Aorta (tissue), 5 donors: ENCODE results near the gene GOLGA6A. TPM values are rescaled to one million over a fixed set of nuclear protein-coding genes. Genes with fewer than 3 reads are reported as not detected.

ENCODE experiments used
- ATAC-seq: fragments of 200-7000 bp; cut with Tn5 transposase; one replicate; pipeline ENCODE4 v1.9.1; 2022; ENCODE audit warnings: moderate library complexity; ENCODE audit not compliant: low FRiP score
- DNase-seq, 2 donors: peaks; one replicate each; pipeline ENCODE4 v3.0.0-alpha.2; 2020
- H3K27ac ChIP-seq, 2 donors: one replicate each; pipeline ENCODE4 v1.5.1; 2013; ENCODE audit warnings: low read length in 2 of 2, mild to moderate bottlenecking in 2 of 2, moderate library complexity in 2 of 2, control low read depth in 1 of 2, inconsistent platforms in 1 of 2, low read depth in 1 of 2
- H3K27me3 ChIP-seq, 2 donors: one replicate each; pipeline ENCODE4 v1.6.1; 2013; ENCODE audit warnings: control low read depth in 1 of 2, low read length in 1 of 2, mild to moderate bottlenecking in 1 of 2, moderate library complexity in 1 of 2; ENCODE audit not compliant: insufficient read depth in 2 of 2, control insufficient read depth in 1 of 2
- H3K36me3 ChIP-seq, 2 donors: one replicate each; pipeline ENCODE4 v1.6.1; 2013; ENCODE audit warnings: control low read depth in 1 of 2, low read length in 1 of 2, mild to moderate bottlenecking in 1 of 2; ENCODE audit not compliant: insufficient read depth in 2 of 2, control insufficient read depth in 1 of 2
- H3K4me1 ChIP-seq, 2 donors: one replicate each; pipeline ENCODE4 v1.6.1; 2013; ENCODE audit warnings: low read length in 2 of 2, control low read depth in 1 of 2, mild to moderate bottlenecking in 1 of 2, moderate library complexity in 1 of 2; ENCODE audit not compliant: insufficient read depth in 2 of 2, control insufficient read depth in 1 of 2
- H3K4me3 ChIP-seq, 2 donors: one replicate each; pipeline ENCODE4 v1.5.1; 2013; ENCODE audit warnings: low read length in 2 of 2, control low read depth in 1 of 2, mild to moderate bottlenecking in 1 of 2
- H3K9me3 ChIP-seq: one replicate; pipeline ENCODE4 v1.6.1; 2013; ENCODE audit warnings: mild to moderate bottlenecking, low read length; ENCODE audit not compliant: control insufficient read depth
- WGBS, 2 donors: extraction: QIAGEN DNeasy Blood & Tissue Kit; methylation state at CpG; one replicate each; pipeline ENCODE4 v1.1.7; 2013; 5-methylcytosine and 5-hydroxymethylcytosine counted together
- intact Hi-C, 2 donors: fragments of 100-400 bp; cut with DNase I; formaldehyde crosslinking; loops; one replicate each; pipeline versions ENCODE4 v1.14.2 to v1.15.0; 2022
- polyA plus RNA-seq, 2 donors: library from polyadenylated mRNA; stranded (reverse); fragments of 200-250 nt; gene quantifications; one replicate each; pipeline ENCODE4 v1.2.3, GENCODE V29; 2013
- total RNA-seq, 2 donors: library from RNA; stranded (reverse); fragmentation: NEBNext Ultra II Directional; extraction: Animal tissue kit (Norgen Biotek cat#: 25700); gene quantifications; one replicate each; pipeline ENCODE4 v1.2.1, GENCODE V29; 2021
- donor health status: healthy with polysubstance abuse.
- donor health status: Bipolar disorder and iron deficiency.
- donor health status: DM: no; HTN: no; CAD: no.
- donor health status: DM: no; HTN: no; CAD: no.
- donor health status: DM: yes; HTN: yes; CAD: no.

Gene GOLGA6A
- total and polyA plus RNA-seq, 4 donors = not detected

DNA sequence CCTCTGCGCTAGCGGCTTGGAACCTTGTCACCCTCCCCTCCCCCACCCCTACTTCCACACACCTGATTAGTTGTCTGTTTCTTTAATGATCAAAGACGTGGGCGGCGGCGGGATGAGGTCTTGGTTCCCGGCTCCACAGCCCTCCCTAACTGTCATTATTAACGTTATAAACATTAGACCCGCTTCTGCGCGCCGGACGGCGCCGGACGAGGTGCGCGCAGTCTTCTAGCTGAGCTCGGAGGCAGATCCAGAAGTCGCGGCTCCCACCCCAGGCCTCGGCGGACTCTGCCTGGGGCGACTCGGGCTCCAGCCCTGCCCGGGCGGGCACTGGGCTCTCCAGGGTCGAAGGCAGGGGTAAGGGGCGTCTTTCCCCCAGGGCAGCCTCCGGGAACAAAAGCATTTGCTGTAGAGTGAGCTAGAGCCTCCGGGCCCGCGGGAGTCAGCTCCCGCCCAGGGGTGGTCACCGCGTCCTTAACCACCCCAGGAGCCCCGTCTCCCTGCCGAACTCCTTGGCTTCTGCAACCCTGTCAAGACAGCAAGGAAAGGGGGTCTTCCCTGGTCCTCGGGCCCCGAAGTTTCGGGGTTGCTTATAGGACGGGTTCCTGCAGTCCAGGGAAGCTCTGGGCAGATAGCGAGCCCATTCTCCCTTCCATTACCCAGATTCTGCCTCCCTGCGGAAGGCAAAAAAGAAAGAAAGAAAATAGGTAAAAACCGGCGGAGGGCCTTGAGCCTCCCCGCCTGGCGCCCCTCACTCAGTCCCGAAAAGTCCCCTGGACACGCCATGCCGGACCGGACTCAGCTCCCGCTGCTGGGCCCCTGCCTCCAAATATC, 45.8 kb upstream of the GOLGA6A start:
- Histone ChIP-seq H3K27me3 (peaks cover 0 to 4% of the 10 kb centered on the region in 2 donors), H3K27ac (no peak overlapping the region), H3K4me3 (no peak overlapping the region), H3K36me3 (no peaks in the 10 kb centered on the region), H3K9me3 (peaks cover 3% of the 10 kb centered on the region), H3K4me1 (no peaks in the 10 kb centered on the region)
- intact Hi-C loops = loop anchor here (1.0 to 5.0 kb wide), 7 partner anchors 71 to 194 kb away; no protein-coding TSS in a partner anchor
- 26 to 28% methylated on average over 53 of the region's 53 CpGs for WGBS, 2 donors
- DNase-seq (no peak), ATAC-seq (peak; percentile 63)

DNA sequence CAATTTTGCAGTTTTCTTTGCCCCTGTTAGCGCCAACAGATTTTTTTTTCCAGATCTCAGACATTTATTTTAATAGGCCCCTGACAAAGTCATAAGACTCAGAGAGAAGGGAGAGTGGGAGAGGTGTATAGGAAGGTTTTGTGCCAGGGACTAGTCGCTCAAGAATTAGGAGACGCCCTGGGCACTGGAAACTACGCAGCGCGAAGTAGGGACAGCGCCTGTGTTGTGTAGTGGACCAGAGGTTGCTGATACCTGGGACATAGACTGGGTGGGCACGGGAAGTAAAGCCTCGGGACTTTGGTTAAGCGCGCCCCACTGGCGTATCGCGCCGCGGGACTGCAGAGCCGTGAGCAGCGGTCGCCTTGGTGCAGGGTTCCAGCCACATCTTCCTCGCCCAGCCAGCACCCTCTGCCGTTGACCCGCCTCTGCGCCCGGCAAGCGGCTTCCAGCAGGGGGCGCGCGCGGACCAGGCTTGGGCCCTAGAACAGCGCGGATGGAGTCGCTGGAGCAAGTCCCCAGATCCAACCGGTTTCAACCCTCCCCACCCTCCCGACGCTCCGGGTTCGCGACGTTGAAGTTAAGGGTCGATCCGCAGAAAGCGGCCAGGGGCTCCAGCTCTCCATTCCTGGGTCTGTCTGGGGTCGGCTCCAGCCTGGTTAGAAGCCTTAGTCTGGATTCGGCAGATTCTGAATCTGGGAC, 45.1 kb upstream of the GOLGA6A start:
- ATAC-seq (peak; percentile 95), DNase-seq (peak; percentile 92 to 97)
- no peaks in the 10 kb centered on the region for H3K4me1 ChIP-seq
- 10 to 11% methylated on average over 38 to 44 of the region's 44 CpGs for WGBS, 2 donors
- H3K27ac ChIP-seq = no peak overlapping the region
- peaks cover 0 to 4% of the 10 kb centered on the region in 2 donors for H3K27me3 ChIP-seq
- no peak overlapping the region for H3K4me3 ChIP-seq
- H3K9me3 ChIP-seq = no peaks in the 10 kb centered on the region
- intact Hi-C loops = loop anchor here (1.0 to 5.0 kb wide), 7 partner anchors 70 to 195 kb away; no protein-coding TSS in a partner anchor
- no peaks in the 10 kb centered on the region for H3K36me3 ChIP-seq

DNA sequence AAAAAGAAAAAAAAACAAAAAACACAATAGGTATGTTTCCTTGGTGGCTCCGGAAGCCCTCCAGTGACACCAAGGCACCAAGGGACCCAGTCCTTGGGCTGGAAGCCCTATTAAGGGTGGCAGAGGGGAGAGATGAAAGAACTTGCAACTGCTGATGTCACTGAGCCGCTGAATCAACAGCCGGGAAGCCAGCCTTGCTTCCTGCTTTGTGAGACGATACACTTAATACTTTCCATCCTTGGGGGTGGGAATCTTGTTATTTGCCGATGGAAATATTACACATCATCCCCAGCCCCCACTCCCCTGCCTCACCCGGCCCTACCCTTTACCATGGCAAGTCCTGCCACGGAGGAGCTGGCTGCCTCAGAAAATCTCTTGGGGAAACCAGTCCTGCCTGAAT, 42.4 kb upstream of the GOLGA6A start:
- H3K36me3 ChIP-seq = no peaks in the 10 kb centered on the region
- no peak overlapping the region for H3K27ac ChIP-seq
- no peak for ATAC-seq
- DNase-seq = no peak
- no peaks in the 10 kb centered on the region for H3K9me3 ChIP-seq
- intact Hi-C loops = loop anchor here in 1 of 2 donors (5.0 kb wide), 3 partner anchors 67 to 198 kb away; no protein-coding TSS in a partner anchor
- peaks cover 0 to 2% of the 10 kb centered on the region in 2 donors for H3K27me3 ChIP-seq
- 61 to 66% methylated on average over 7 of the region's 7 CpGs for WGBS, 2 donors
- no peaks in the 10 kb centered on the region for H3K4me1 ChIP-seq
- no peak overlapping the region for H3K4me3 ChIP-seq

- Histone ChIP-seq H3K4me3 (no peak overlapping the region), H3K27me3 (no peaks in the 10 kb centered on the region), H3K4me1 (no peaks in the 10 kb centered on the region), H3K9me3 (no peaks in the 10 kb centered on the region), H3K36me3 (no peaks in the 10 kb centered on the region), H3K27ac (no peak overlapping the region)
- DNase-seq (no peak), ATAC-seq (no peak)
- 93 to 95% methylated on average over 3 of the region's 3 CpGs for WGBS, 2 donors
- intact Hi-C loops = no loop called here
These were observed 41.8 kb upstream of the GOLGA6A start for GRCh38 chr15:74124196-74124595.

GRCh38 chr15:74123658-74124057, 41.3 kb upstream of the GOLGA6A start:
- intact Hi-C loops = no loop called here
- no peaks in the 10 kb centered on the region for H3K4me1 ChIP-seq
- no peak overlapping the region for H3K4me3 ChIP-seq
- no peaks in the 10 kb centered on the region for H3K27me3 ChIP-seq
- ATAC-seq = no peak
- no peak for DNase-seq
- 33 to 38% methylated on average over 4 of the region's 4 CpGs for WGBS, 2 donors
- H3K36me3 ChIP-seq = no peaks in the 10 kb centered on the region
- H3K27ac ChIP-seq = no peak overlapping the region
- H3K9me3 ChIP-seq = no peaks in the 10 kb centered on the region

GRCh38 chr15:74123131-74123429, 40.7 kb upstream of the GOLGA6A start:
- WGBS, 2 donors = 72 to 76% methylated on average over 4 of the region's 4 CpGs
- no peaks in the 10 kb centered on the region for H3K9me3 ChIP-seq
- no peaks in the 10 kb centered on the region for H3K4me1 ChIP-seq
- no peak overlapping the region for H3K27ac ChIP-seq
- H3K4me3 ChIP-seq = no peak overlapping the region
- H3K27me3 ChIP-seq = no peaks in the 10 kb centered on the region
- no peak for DNase-seq
- no peaks in the 10 kb centered on the region for H3K36me3 ChIP-seq
- ATAC-seq = no peak
- intact Hi-C loops = no loop called here

DNA sequence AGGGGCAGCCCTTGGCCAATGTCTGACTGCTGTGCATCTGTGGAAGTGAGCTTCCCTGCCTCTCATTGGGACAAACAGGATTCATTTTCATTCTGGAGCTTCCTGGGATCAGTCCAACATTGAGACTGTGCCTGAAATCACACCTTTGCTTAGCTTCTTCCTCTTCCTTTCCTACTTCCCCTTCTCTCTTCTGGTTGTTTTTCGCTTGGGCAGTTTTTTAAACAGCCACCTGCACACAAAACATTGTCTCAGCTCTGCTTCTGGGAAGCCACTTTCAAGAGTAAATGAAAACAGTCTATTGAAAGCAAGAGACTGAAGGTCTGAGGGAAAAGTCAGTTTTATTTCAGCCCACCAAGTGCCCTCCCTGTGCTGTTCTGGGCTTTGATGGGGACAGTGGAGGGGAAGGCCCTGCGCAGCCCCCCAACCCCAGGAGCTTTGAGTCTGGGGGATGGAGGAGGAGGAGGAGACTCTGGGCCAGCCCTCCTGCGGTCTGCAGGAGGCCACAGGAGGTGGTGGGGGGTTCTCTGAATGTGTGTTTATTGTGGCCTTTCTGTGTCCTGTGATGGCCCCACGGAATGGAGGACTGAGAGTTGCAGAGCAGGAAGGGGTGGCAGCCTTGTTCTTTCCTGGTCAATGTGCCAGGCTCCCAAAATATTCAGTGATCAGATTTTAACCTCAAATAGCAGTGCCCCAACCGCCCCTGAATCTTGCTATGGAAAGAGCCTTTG, 40.2 kb upstream of the GOLGA6A start:
- H3K4me3 ChIP-seq = no peak overlapping the region
- ATAC-seq (no peak), DNase-seq (no peak)
- 58 to 72% methylated on average over 5 of the region's 5 CpGs for WGBS, 2 donors
- no peak overlapping the region for H3K27ac ChIP-seq
- no peaks in the 10 kb centered on the region for H3K27me3 ChIP-seq
- no peaks in the 10 kb centered on the region for H3K4me1 ChIP-seq
- intact Hi-C loops = no loop called here
- H3K9me3 ChIP-seq = no peaks in the 10 kb centered on the region
- H3K36me3 ChIP-seq = no peaks in the 10 kb centered on the region

GRCh38 chr15:74121858-74122257, 39.5 kb upstream of the GOLGA6A start:
- Histone ChIP-seq H3K27me3 (no peaks in the 10 kb centered on the region), H3K27ac (no peak overlapping the region), H3K9me3 (no peaks in the 10 kb centered on the region), H3K4me1 (no peaks in the 10 kb centered on the region), H3K4me3 (no peak overlapping the region), H3K36me3 (no peaks in the 10 kb centered on the region)
- intact Hi-C loops = no loop called here
- ATAC-seq (no peak), DNase-seq (no peak)
- whole genome bisulfite sequencing, 2 donors = 86 to 92% methylated on average over 6 of the region's 6 CpGs
